OCI-LY7 (cell line): Measurements from ENCODE around the gene STK32C.

Experiments
- CTCF ChIP-seq: fragments of 200-600 bp; sonication (generic); conservative IDR thresholded peaks from 2 replicates; pipeline ENCODE4 v1.5.1; 2014; ENCODE audit warnings: mild to moderate bottlenecking, antibody characterized with exemption, low read length, moderate library complexity, mixed read lengths
- EZH2phosphoT487 ChIP-seq: fragments of 200-600 bp; sonication (generic); IDR thresholded peaks from 2 replicates; pipeline ENCODE4 v1.6.1; 2018; ENCODE audit warnings: low read depth, borderline replicate concordance, mild to moderate bottlenecking, mixed run types, antibody characterized with exemption, low read length, moderate library complexity, mixed read lengths

GRCh38 chr10:132302421-132303310 lies 5.1 kb downstream of the STK32C start:
- TF ChIP-seq EZH2phosphoT487 (no peak), CTCF (no peak)
